IPS DF 6.9 (cell line): Measurements from ENCODE around the gene GPR63.
A peak's percentile ranks its signal among the peaks of the same experiment; 100 is the strongest.

Experiments
- DNase-seq: peaks from one replicate; pipeline ENCODE4 v3.0.0-alpha.2; 2013; ENCODE audit warnings: low read depth, low spot score
- H3K27ac ChIP-seq: one replicate; pipeline ENCODE4 v1.5.1; 2013; ENCODE audit warnings: low read length, control low read depth
- H3K27me3 ChIP-seq: 2 replicates; pipeline ENCODE4 v1.6.1; 2013; ENCODE audit warnings: mild to moderate bottlenecking, low read length; ENCODE audit not compliant: control insufficient read depth, insufficient read depth
- H3K36me3 ChIP-seq: 2 replicates; pipeline ENCODE4 v1.6.1; 2013; ENCODE audit warnings: low read length; ENCODE audit not compliant: control insufficient read depth, insufficient read depth
- H3K4me1 ChIP-seq: 2 replicates; pipeline ENCODE4 v1.6.1; 2013; ENCODE audit warnings: low read length; ENCODE audit not compliant: control insufficient read depth, insufficient read depth
- H3K4me3 ChIP-seq: 2 replicates; pipeline ENCODE4 v1.5.1; 2013; ENCODE audit warnings: mild to moderate bottlenecking, low read length
- H3K9me3 ChIP-seq: 2 replicates; pipeline ENCODE4 v1.6.1; 2013; ENCODE audit warnings: low read length, inconsistent platforms; ENCODE audit not compliant: control insufficient read depth, insufficient read depth
- WGBS: extraction: QIAGEN DNeasy Blood & Tissue Kit; methylation state at CpG from one replicate; pipeline ENCODE4 v1.1.7; 2013; ENCODE audit warnings: mixed read lengths, missing lambda C conversion rate; ENCODE audit not compliant: insufficient read length, insufficient coverage; 5-methylcytosine and 5-hydroxymethylcytosine counted together

Gene GPR63

GRCh38 chr6:96856856-96857255 is 19.6 kb upstream of the GPR63 start:
- WGBS: no CpG with 5 or more reads among the region's 1 CpG
- Histone ChIP-seq H3K36me3 (no peaks in the 10 kb centered on the region), H3K9me3 (0 out of 2 replicates have a peak, but pooled peaks cover 1% of the 10 kb centered on the region), H3K4me1 (no peaks in the 10 kb centered on the region), H3K27ac (no peak overlapping the region), H3K27me3 (no peaks in the 10 kb centered on the region), H3K4me3 (no peak overlapping the region)
- no peak for DNase-seq

- no peak overlapping the region for H3K4me3 ChIP-seq
- H3K27ac ChIP-seq: no peak overlapping the region
- no CpG with 5 or more reads among the region's 2 CpGs for WGBS
- DNase-seq: no peak
- H3K27me3 ChIP-seq: 0 out of 2 replicates have a peak, but pooled peaks cover 1% of the 10 kb centered on the region
- H3K4me1 ChIP-seq: no peaks in the 10 kb centered on the region
- no peaks in the 10 kb centered on the region for H3K36me3 ChIP-seq
- no peaks in the 10 kb centered on the region for H3K9me3 ChIP-seq
Measured at GRCh38 chr6:96853083-96853482, 15.8 kb upstream of the GPR63 start.

- H3K27me3 ChIP-seq: 0 out of 2 replicates have a peak, but pooled peaks cover 1% of the 10 kb centered on the region
Measured at GRCh38 chr6:96852605-96853004, 15.3 kb upstream of the GPR63 start.

DNA sequence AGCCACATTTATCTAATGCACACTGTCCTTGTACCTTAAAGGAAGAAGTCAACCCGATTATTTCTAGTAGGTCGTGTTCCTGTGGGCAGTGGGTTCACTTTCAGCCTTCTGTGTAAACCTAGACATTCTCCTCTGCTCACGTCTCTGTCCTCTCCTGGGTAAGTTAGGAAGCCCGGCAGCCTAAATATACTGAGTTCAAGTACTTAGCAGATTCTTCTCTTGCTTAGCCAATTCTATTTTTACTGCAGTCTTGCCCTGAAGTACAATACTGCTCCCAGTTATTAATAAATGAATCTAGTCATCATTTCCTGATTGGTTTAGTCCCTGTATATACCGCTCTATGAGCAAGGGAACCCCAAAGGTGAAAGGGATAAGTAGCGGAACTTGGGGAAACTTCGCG is 14.6 kb upstream of the GPR63 start:
- no CpG with 5 or more reads among the region's 8 CpGs for WGBS
- no peak for DNase-seq
- Histone ChIP-seq H3K27me3 (0 out of 2 replicates have a peak, but pooled peaks cover 1% of the 10 kb centered on the region), H3K27ac (no peak overlapping the region), H3K36me3 (no peaks in the 10 kb centered on the region), H3K4me1 (no peaks in the 10 kb centered on the region), H3K9me3 (no peaks in the 10 kb centered on the region), H3K4me3 (no peak overlapping the region)

More at GRCh38 chr6:96852605-96853004, 15.3 kb upstream of the GPR63 start:
- H3K9me3 ChIP-seq: no peaks in the 10 kb centered on the region
- no peak overlapping the region for H3K4me3 ChIP-seq
- H3K36me3 ChIP-seq: no peaks in the 10 kb centered on the region
- no peaks in the 10 kb centered on the region for H3K4me1 ChIP-seq
- no peak for DNase-seq
- no peak overlapping the region for H3K27ac ChIP-seq
- no CpG with 5 or more reads among the region's 3 CpGs for WGBS

DNA sequence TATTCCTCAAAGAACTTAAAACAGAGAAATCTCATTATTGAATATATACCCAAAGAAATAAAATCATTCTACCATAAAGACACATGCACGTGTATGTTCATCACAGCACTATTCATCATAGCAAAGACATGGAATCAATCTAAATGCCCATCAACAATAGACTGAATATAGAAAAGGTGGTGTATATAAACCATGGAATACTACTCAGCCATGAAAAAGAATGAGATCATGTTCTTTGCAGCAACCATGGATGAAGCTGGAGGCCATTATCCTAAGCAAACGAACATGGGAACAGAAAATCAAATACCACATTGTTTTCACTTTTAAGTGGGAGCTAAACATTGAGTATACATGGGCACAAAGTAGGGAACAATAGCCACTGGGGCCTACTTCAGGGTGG is 12.3 kb upstream of the GPR63 start:
- H3K4me3 ChIP-seq: no peak overlapping the region
- no peak overlapping the region for H3K27ac ChIP-seq
- DNase-seq: no peak
- no peaks in the 10 kb centered on the region for H3K9me3 ChIP-seq
- WGBS: no CpG with 5 or more reads among the region's 2 CpGs
- H3K36me3 ChIP-seq: no peaks in the 10 kb centered on the region
- H3K27me3 ChIP-seq: 0 out of 2 replicates have a peak, but pooled peaks cover 1% of the 10 kb centered on the region
- no peaks in the 10 kb centered on the region for H3K4me1 ChIP-seq

- H3K36me3 ChIP-seq: no peaks in the 10 kb centered on the region
- DNase-seq: no peak
- no peak overlapping the region for H3K4me3 ChIP-seq
- H3K27ac ChIP-seq: no peak overlapping the region
- H3K9me3 ChIP-seq: no peaks in the 10 kb centered on the region
- H3K27me3 ChIP-seq: no peaks in the 10 kb centered on the region
- H3K4me1 ChIP-seq: no peaks in the 10 kb centered on the region
Measured at GRCh38 chr6:96844530-96844929, 7.3 kb upstream of the GPR63 start.

DNA sequence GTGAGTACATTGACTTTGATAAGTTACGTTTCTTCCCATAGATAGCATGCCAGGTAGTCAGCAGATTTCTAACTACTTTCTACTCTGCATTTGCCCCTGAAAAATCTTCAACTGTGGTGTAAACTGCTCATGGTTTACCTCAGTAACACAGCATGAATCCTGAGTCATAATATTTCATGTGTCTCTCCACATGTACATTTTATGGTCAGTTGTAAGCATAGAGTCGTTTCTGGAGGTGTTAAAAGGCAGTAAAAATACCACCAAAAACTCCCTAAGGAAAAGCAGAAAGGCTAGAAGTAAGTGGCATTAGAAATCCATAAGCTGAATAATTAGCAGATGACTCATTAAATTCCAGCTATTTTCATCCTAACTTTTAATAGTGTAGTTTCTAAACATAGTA is 4.1 kb upstream of the GPR63 start:
- H3K9me3 ChIP-seq: no peaks in the 10 kb centered on the region
- peaks cover 3% of the 10 kb centered on the region; the same call in 1 of the 2 replicates for H3K4me1 ChIP-seq
- H3K4me3 ChIP-seq: no peak overlapping the region
- no peaks in the 10 kb centered on the region for H3K27me3 ChIP-seq
- H3K27ac ChIP-seq: no peak overlapping the region
- no CpG with 5 or more reads among the region's 2 CpGs for WGBS
- DNase-seq: no peak
- H3K36me3 ChIP-seq: no peaks in the 10 kb centered on the region

GRCh38 chr6:96836631-96837080 is 621 bp downstream of the GPR63 start:
- no peak for DNase-seq
- peaks cover 3% of the 10 kb centered on the region; the same call in 1 of the 2 replicates for H3K4me1 ChIP-seq
- no peaks in the 10 kb centered on the region for H3K27me3 ChIP-seq
- WGBS: no CpG with 5 or more reads among the region's 27 CpGs
- no peaks in the 10 kb centered on the region for H3K9me3 ChIP-seq
- peak overlapping the region; percentile 98 for H3K4me3 ChIP-seq
- no peaks in the 10 kb centered on the region for H3K36me3 ChIP-seq
- H3K27ac ChIP-seq: no peak overlapping the region

- Histone ChIP-seq H3K36me3 (no peaks in the 10 kb centered on the region; the same call in 1 of the 2 replicates), H3K27me3 (no peaks in the 10 kb centered on the region), H3K4me1 (peaks cover 3% of the 10 kb centered on the region; the same call in 1 of the 2 replicates), H3K4me3 (no peak overlapping the region), H3K27ac (no peak overlapping the region), H3K9me3 (no peaks in the 10 kb centered on the region)
- DNase-seq: no peak
- no CpG with 5 or more reads among the region's 2 CpGs for WGBS
Measured at GRCh38 chr6:96834070-96834469, 3.2 kb downstream of the GPR63 start.

- H3K4me3 ChIP-seq: no peak overlapping the region
- H3K4me1 ChIP-seq: no peaks in the 10 kb centered on the region
- DNase-seq: no peak
- no peak overlapping the region for H3K27ac ChIP-seq
- WGBS: no CpG with 5 or more reads among the region's 2 CpGs
- H3K9me3 ChIP-seq: no peaks in the 10 kb centered on the region
- no peaks in the 10 kb centered on the region; the same call in 1 of the 2 replicates for H3K36me3 ChIP-seq
- H3K27me3 ChIP-seq: no peaks in the 10 kb centered on the region
Measured at GRCh38 chr6:96832780-96833179, 4.5 kb downstream of the GPR63 start.

DNA sequence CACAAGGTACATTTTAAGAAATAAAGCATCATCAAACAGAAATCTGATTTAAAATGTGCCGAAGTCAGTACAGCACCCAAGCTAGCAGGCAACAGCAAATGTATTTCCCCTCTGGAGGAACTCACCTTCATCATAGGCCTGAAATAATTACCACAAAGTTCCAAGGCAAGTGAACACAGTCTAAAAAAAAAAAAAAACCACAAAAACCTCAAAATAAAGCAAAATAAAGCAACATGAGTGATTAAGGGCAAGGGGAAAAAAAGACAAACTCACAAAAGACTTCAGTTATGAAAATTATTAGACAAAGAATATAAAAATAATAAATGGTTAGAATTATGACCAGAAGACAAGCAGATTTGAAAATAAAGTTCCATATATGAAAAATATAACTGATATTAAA is 10.4 kb downstream of the GPR63 start:
- no peaks in the 10 kb centered on the region; the same call in 1 of the 2 replicates for H3K36me3 ChIP-seq
- no peaks in the 10 kb centered on the region for H3K27me3 ChIP-seq
- no peak for DNase-seq
- no CpG with 5 or more reads among the region's 1 CpG for WGBS
- H3K4me1 ChIP-seq: no peaks in the 10 kb centered on the region
- H3K9me3 ChIP-seq: no peaks in the 10 kb centered on the region
- H3K4me3 ChIP-seq: no peak overlapping the region
- no peak overlapping the region for H3K27ac ChIP-seq
